T47D (cell line): ENCODE data around the gene EXT2.

ENCODE experiments used
- DNase-seq, 2 experiments: peaks; one replicate each; pipeline versions ENCODE4 v3.0.0 to v3.0.0-alpha.2; 2011 to 2012; ENCODE audit warnings: low read depth in 1 of 2, low spot score in 1 of 2
- JUND ChIP-seq: IDR thresholded peaks from 2 replicates; pipeline ENCODE4 v1.6.1; 2012; ENCODE audit warnings: low read depth
- in situ Hi-C: cut with HindIII; loops from 2 replicates; pipeline ENCODE4 v1.10.0; 2016; ENCODE audit warnings: low sequenced_read_pairs, low pct_unique_long_range_greater_than_20kb

EXT2 gene

GRCh38 chr11:44267006-44267749 is 171.7 kb downstream of the EXT2 start:
- DNase-seq, result no peak
- in situ Hi-C loops, result no loop called here
- TF ChIP-seq JUND, result no peak

DNA sequence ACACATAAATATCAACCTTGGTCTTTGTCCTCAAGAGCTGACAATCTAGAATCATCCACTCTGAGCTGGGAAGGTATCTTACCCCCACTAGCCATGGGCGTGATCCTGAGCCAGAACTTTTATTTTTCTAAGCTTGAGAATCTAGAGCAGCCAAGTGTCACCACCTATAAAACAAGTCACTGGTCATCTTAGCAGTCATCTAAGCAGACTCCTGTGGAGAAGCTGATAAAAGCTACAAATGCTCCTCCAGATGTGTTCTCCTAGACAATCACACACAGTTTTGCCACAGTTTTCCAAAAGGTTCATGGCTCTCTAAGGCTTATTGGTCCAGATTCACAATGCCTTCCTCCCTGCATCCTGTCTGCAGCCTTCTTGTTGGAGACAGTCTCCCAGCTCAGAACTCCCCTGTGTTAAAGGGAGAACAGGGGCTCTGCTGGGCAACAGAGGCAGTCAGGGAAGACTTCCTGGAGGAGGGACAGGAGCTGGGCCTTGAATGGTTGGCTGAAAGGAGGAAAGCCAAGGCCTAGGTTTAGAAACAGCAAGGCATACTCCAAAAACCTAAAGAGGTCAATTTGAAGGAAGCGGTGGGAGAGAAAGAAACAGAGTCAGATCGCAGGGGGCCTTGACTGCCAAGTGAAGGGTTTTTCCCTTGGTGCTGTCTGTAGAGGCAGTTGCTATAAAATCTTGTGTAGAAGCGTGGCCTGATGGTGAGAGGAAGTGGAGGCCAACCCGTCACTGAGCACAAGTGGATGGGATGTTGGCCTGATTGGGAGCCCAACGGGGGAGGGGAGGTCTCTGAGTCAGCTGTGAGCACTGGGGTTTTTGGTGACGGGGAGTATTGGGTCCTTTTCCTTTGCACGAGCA is 172.5 kb downstream of the EXT2 start:
- no peak for TF ChIP-seq JUND
- DNase-seq, result no peak
- in situ Hi-C loops, result no loop called here

- in situ Hi-C loops, result no loop called here
- DNase-seq, result no peak
- no peak for TF ChIP-seq JUND
Measured at GRCh38 chr11:44268614-44269080, 173.2 kb downstream of the EXT2 start.

DNA sequence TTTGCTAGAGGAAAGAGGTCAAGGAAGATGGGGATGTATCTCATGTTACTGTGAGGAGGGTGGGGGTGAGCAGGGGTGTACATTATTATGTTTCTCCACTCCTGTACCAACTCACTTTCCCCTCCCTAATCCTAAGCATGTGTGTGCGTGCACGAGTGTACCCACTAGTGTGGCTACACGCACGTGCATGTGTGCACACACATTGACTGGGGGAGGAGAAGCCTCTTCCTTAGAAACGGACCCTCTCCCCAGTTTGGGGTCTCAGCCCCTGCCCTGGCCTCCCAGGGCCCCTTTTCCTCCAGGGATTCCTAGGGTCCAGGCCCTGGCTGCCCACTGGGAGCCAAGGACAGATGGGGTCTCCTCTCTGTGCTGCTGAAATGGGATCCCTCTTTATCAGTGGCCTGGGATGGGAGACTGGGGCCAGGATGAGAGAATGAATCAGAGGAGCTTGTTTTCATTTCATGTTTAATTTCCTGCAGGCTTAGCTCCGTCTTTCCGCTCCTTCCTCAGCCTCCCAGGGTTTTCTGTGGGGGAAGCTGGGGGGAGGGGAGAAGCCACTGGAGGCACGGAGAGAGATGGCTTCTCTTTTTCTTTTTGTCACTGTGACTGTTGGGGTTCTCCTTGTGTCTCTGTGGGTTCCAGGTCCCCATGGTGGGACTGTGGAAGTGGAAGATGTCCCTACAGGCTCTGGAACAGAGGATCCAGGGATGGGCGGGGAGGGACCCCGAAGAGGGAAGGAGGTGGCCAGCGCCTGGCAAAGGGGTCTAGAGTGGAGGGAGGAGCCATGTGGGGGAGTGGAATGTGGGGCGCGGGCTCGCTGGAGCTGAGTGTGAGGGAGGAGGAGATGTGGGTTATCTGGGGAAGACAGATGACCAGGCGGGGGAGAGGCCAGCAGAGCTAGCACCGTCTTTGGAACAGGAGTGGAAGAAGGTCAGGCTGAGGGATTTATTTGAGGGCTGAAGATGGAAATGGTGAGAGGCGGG is 174.2 kb downstream of the EXT2 start:
- in situ Hi-C loops, result no loop called here
- no peak for TF ChIP-seq JUND
- no peak for DNase-seq

GRCh38 chr11:44270403-44271273 is 175.2 kb downstream of the EXT2 start:
- in situ Hi-C loops, result no loop called here
- DNase-seq, result no peak
- TF ChIP-seq JUND, result no peak

- in situ Hi-C loops, result no loop called here
- DNase-seq, result no peak
- TF ChIP-seq JUND, result no peak
Measured at GRCh38 chr11:44271286-44271685, 175.8 kb downstream of the EXT2 start.

GRCh38 chr11:44274404-44274803 is 178.9 kb downstream of the EXT2 start:
- DNase-seq, result no peak
- in situ Hi-C loops, result no loop called here
- TF ChIP-seq JUND, result no peak

DNA sequence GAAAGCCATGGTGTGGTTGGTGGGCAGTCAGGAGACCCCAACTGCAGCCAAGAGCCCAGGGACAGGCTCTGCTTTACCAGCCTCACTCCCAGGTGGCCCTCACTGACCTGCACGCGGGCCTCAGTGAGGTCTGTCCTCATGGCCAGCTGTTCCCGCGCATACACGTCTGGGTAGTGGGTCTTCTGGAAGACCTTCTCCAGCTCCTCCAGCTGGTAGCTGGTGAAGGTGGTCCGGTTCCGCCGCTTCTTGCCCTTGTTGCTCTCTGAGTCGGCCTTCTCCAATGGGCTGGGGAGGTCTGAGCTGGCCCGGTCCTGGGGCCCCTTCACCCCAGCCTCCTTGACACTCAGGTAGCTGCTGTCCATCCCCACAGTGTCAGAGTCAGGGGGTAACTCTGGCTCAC is 179.8 kb downstream of the EXT2 start:
- no peak for TF ChIP-seq JUND
- no peak for DNase-seq
- in situ Hi-C loops, result no loop called here

- in situ Hi-C loops, result no loop called here
- TF ChIP-seq JUND, result no peak
- DNase-seq, result no peak
Measured at GRCh38 chr11:44275961-44276550, 180.6 kb downstream of the EXT2 start.

DNA sequence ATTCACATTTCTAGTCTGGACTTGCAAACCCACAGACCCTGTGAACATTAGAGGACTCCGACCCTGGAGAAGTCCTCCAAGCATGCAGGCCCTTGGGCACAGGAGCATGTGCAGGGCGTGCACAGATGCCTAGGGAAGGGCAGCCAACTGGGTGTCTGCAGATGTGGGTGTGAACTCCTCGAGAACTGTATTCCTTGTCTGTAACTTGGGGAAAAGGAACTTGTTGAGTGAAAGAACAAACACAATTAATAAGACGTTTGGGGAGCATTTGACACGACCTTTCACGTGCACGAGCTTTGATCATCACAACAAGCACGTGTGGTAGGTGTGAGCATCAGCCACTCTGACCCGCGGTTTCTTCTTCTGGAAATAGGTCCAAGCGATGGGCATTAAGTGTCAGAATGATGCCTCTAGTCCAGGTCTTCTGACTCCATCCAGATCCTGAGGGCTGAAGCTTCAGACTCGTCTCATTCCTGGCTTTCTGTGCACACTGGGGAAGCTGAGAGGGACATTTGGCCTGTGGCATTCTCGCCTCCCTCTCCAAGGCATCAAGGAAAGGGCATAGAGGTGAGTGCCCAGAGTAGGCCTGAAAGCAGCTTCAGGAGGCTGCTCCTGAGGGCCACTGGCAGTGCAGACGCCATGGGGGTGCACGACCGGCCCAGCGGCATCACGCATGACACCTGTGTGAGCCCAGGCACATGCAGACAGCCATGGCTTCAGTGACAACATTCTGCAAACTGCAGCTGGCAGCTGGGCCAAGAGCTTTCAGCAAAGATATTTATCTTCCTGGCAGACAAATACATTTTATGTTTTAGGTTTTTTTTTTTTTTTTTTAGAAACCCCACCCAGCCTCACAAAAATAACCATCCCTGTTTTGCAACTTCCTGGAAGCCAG is 182.0 kb downstream of the EXT2 start:
- TF ChIP-seq JUND, result no peak
- in situ Hi-C loops, result no loop called here
- no peak for DNase-seq

DNA sequence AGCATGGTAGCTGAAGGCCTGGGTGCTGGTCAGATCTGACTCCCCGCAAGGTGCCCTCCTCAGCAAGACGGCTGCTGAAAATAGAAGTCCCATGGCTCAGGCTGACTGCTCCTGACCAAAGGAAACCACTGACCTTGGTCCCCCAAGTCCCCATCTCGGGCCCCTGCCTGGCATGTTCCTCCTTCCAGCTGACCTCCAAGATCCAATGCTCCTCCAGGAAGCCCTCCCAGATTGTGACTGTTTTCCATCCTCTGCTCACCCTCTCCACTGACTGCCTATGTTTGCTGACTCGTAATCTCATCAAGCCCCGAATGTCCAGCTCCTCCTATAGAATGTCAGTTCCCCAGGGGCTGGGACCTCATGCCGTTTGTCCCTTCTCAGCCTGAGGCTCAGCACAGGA is 184.0 kb downstream of the EXT2 start:
- TF ChIP-seq JUND, result no peak
- in situ Hi-C loops, result no loop called here
- no peak for DNase-seq
